Renal cortical epithelial cell (primary cell): ENCODE data around the gene HPCAL1. TPM values are rescaled to one million over a fixed set of nuclear protein-coding genes. Genes with fewer than 3 reads are reported as not detected.

ENCODE experiments used
- DNase-seq: peaks from one replicate; pipeline ENCODE4 v3.0.0-alpha.2; 2011; ENCODE audit warnings: low read depth
- total RNA-seq: library from RNA; depleted of rRNA; stranded (reverse); fragments of >200 nt; gene quantifications from 2 replicates; pipeline ENCODE4 v1.2.3, GENCODE V29; 2014

HPCAL1 gene
- total RNA-seq, 1 donor from 2014 or later, result 90.2 TPM

- DNase-seq, result no peak
Measured at GRCh38 chr2:10406491-10407188, 103.9 kb downstream of the HPCAL1 start.

- no peak for DNase-seq
Measured at GRCh38 chr2:10407432-10407831, 104.7 kb downstream of the HPCAL1 start.

- DNase-seq, result peak; percentile 91
Measured at GRCh38 chr2:10407841-10408648, 105.3 kb downstream of the HPCAL1 start.

- DNase-seq, result peak; percentile 73
Measured at GRCh38 chr2:10408649-10409579, 106.2 kb downstream of the HPCAL1 start.

GRCh38 chr2:10410001-10410822, 107.5 kb downstream of the HPCAL1 start:
- peak; percentile 87 for DNase-seq

GRCh38 chr2:10410823-10411437, 108.2 kb downstream of the HPCAL1 start:
- DNase-seq, result no peak

GRCh38 chr2:10411557-10411956, 108.9 kb downstream of the HPCAL1 start:
- no peak for DNase-seq

- no peak for DNase-seq
Measured at GRCh38 chr2:10412380-10412779, 109.7 kb downstream of the HPCAL1 start.

- peak; percentile 47 for DNase-seq
Measured at GRCh38 chr2:10413503-10413902, 110.8 kb downstream of the HPCAL1 start.

GRCh38 chr2:10413991-10414451, 111.3 kb downstream of the HPCAL1 start:
- peak; percentile 80 for DNase-seq

GRCh38 chr2:10414591-10414990, 111.9 kb downstream of the HPCAL1 start:
- DNase-seq, result no peak

- DNase-seq, result no peak
Measured at GRCh38 chr2:10415048-10415447, 112.3 kb downstream of the HPCAL1 start.

GRCh38 chr2:10415640-10416039, 112.9 kb downstream of the HPCAL1 start:
- no peak for DNase-seq

- DNase-seq, result peak; percentile 38
Measured at GRCh38 chr2:10417551-10418335, 115.0 kb downstream of the HPCAL1 start.

GRCh38 chr2:10419553-10420257, 117.0 kb downstream of the HPCAL1 start:
- DNase-seq, result no peak

GRCh38 chr2:10422251-10422650, 119.5 kb downstream of the HPCAL1 start:
- no peak for DNase-seq

- DNase-seq, result no peak
Measured at GRCh38 chr2:10422732-10423399, 120.2 kb downstream of the HPCAL1 start.

- no peak for DNase-seq
Measured at GRCh38 chr2:10423400-10423774, 120.7 kb downstream of the HPCAL1 start.

GRCh38 chr2:10424051-10424450, 121.3 kb downstream of the HPCAL1 start:
- no peak for DNase-seq
